ENCODE data around the gene ERC1. TPM values are rescaled to one million over a fixed set of nuclear protein-coding genes. Genes with fewer than 3 reads are reported as not detected.
A peak's percentile ranks its signal among the peaks of the same experiment; 100 is the strongest.

Gene ERC1
- total RNA-seq, 1 experiment from 2014 or later: 12.3 TPM

GRCh38 chr12:958588-959123 is 32.4 kb upstream of the ERC1 start:
- Histone ChIP-seq H3K4me1 (ENCODE audit: insufficient read depth, low read length) (peaks cover 8% of the 10 kb centered on the region), H3K79me2 (ENCODE audit: low read length) (no peaks in the 10 kb centered on the region), H3K27ac (ENCODE audit: low read length) (no peak overlapping the region), H3K36me3 (ENCODE audit: low read depth, low read length) (no peaks in the 10 kb centered on the region), H2AFZ (ENCODE audit: low read length) (no peak overlapping the region), H3K9me2 (replicated peaks; ENCODE audit: low read length) (no peaks in the 10 kb centered on the region), H3K27me3 (ENCODE audit: low read length) (no peaks in the 10 kb centered on the region), H3F3A (ENCODE audit: low read length, unreplicated experiment) (no peaks in the 10 kb centered on the region), H3K9me3 (ENCODE audit: low read length) (no peaks in the 10 kb centered on the region), H3K4me2 (ENCODE audit: low read length) (no peak overlapping the region), H3K4me3 (ENCODE audit: low read length) (no peak overlapping the region), H3K9ac (ENCODE audit: low read length) (no peak overlapping the region), H4K20me1 (ENCODE audit: low read length) (no peaks in the 10 kb centered on the region)
- ChIA-PET CTCF (no interaction called here), POLR2A (ENCODE audit: unreplicated experiment) (no interaction called here)
- ATAC-seq (no peak), DNase-seq (peak; percentile 4)
- intact Hi-C loops (cut with micrococcal nuclease): no loop called here
- no peak for TF ChIP-seq EZH2phosphoT487 (IDR thresholded peaks at IDR 0.05; ENCODE audit: borderline replicate concordance, low read length)
- no peak for TF ChIP-seq CTCF (conservative IDR thresholded peaks at IDR 0.05; ENCODE audit: low read depth, low read length)
- no peak for TF ChIP-seq EZH2 (IDR thresholded peaks at IDR 0.05; ENCODE audit: low read length, unreplicated experiment)
- BruUV-seq (replicated peaks): no TSS peak

- ATAC-seq (no peak), DNase-seq (no peak)
- Histone ChIP-seq H3F3A (ENCODE audit: low read length, unreplicated experiment) (no peaks in the 10 kb centered on the region), H3K9ac (ENCODE audit: low read length) (no peak overlapping the region), H3K9me3 (ENCODE audit: low read length) (no peaks in the 10 kb centered on the region), H3K4me2 (ENCODE audit: low read length) (no peak overlapping the region), H3K27me3 (ENCODE audit: low read length) (no peaks in the 10 kb centered on the region), H3K4me1 (ENCODE audit: insufficient read depth, low read length) (no peaks in the 10 kb centered on the region), H4K20me1 (ENCODE audit: low read length) (no peaks in the 10 kb centered on the region), H2AFZ (ENCODE audit: low read length) (no peak overlapping the region), H3K4me3 (ENCODE audit: low read length) (no peak overlapping the region), H3K79me2 (ENCODE audit: low read length) (no peaks in the 10 kb centered on the region), H3K27ac (ENCODE audit: low read length) (no peak overlapping the region), H3K36me3 (ENCODE audit: low read depth, low read length) (no peaks in the 10 kb centered on the region), H3K9me2 (replicated peaks; ENCODE audit: low read length) (no peaks in the 10 kb centered on the region)
- POLR2A ChIA-PET (ENCODE audit: unreplicated experiment): no interaction called here
- CTCF ChIA-PET: no interaction called here
- TF ChIP-seq EZH2phosphoT487 (IDR thresholded peaks at IDR 0.05; ENCODE audit: borderline replicate concordance, low read length): no peak
- no peak for TF ChIP-seq CTCF (conservative IDR thresholded peaks at IDR 0.05; ENCODE audit: low read depth, low read length)
- TF ChIP-seq EZH2 (IDR thresholded peaks at IDR 0.05; ENCODE audit: low read length, unreplicated experiment): no peak
- intact Hi-C loops (cut with micrococcal nuclease): no loop called here
- BruUV-seq (replicated peaks): no TSS peak
These were observed 24.3 kb upstream of the ERC1 start for GRCh38 chr12:966724-967123.

- BruUV-seq (replicated peaks): no TSS peak
- no peak overlapping the region for H3K4me3 ChIP-seq (ENCODE audit: low read length)
- no peak for ATAC-seq
- H3F3A ChIP-seq (ENCODE audit: low read length, unreplicated experiment): no peaks in the 10 kb centered on the region
- H3K9ac ChIP-seq (ENCODE audit: low read length): no peak overlapping the region
- H3K36me3 ChIP-seq (ENCODE audit: low read depth, low read length): no peaks in the 10 kb centered on the region
- H3K27ac ChIP-seq (ENCODE audit: low read length): no peak overlapping the region
- intact Hi-C loops (cut with micrococcal nuclease): no loop called here
- no peaks in the 10 kb centered on the region for H3K79me2 ChIP-seq (ENCODE audit: low read length)
- no peaks in the 10 kb centered on the region for H3K27me3 ChIP-seq (ENCODE audit: low read length)
- ChIA-PET CTCF (no interaction called here), POLR2A (ENCODE audit: unreplicated experiment) (no interaction called here)
- no peaks in the 10 kb centered on the region for H3K9me2 ChIP-seq (replicated peaks; ENCODE audit: low read length)
- no peaks in the 10 kb centered on the region for H4K20me1 ChIP-seq (ENCODE audit: low read length)
- no peak for DNase-seq
- no peak overlapping the region for H3K4me2 ChIP-seq (ENCODE audit: low read length)
- no peak for TF ChIP-seq CTCF (conservative IDR thresholded peaks at IDR 0.05; ENCODE audit: low read depth, low read length)
- no peak for TF ChIP-seq EZH2phosphoT487 (IDR thresholded peaks at IDR 0.05; ENCODE audit: borderline replicate concordance, low read length)
- no peak for TF ChIP-seq EZH2 (IDR thresholded peaks at IDR 0.05; ENCODE audit: low read length, unreplicated experiment)
- no peaks in the 10 kb centered on the region for H3K4me1 ChIP-seq (ENCODE audit: insufficient read depth, low read length)
- H2AFZ ChIP-seq (ENCODE audit: low read length): no peak overlapping the region
- no peaks in the 10 kb centered on the region for H3K9me3 ChIP-seq (ENCODE audit: low read length)
These were observed 23.4 kb upstream of the ERC1 start for GRCh38 chr12:967641-968040.
